Ecto neural progenitor cell (in vitro differentiated cells): ENCODE data around the gene MIGA2.

Experiments used
- DNase-seq: peaks from one replicate; pipeline ENCODE4 v3.0.0-alpha.2; 2018; ENCODE audit warnings: low spot score

The MIGA2 gene

DNA sequence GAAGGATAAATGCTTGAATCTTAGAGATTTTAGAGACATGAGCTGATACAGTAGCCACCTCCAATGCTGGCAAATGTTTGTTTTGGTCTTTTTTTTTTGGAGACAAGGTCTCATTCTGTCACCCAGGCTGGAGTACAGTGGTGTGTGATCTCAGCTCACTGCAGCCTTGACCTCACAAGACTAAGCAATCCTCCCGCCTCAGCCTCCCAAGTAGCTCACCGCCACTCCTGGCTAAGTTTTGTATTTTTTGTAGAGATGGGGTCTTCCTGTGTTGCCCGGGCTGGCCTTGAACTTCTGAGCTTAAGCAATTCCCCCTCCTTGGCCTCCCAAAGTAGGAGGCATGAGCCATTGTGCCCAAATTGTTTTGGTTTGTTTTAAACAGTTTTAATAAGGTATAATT lies 37.7 kb downstream of the MIGA2 start:
- DNase-seq = no peak

GRCh38 chr9:129075996-129076639 lies 39.7 kb downstream of the MIGA2 start:
- no peak for DNase-seq

- no peak for DNase-seq
Measured at GRCh38 chr9:129076640-129077037, 40.2 kb downstream of the MIGA2 start.

DNA sequence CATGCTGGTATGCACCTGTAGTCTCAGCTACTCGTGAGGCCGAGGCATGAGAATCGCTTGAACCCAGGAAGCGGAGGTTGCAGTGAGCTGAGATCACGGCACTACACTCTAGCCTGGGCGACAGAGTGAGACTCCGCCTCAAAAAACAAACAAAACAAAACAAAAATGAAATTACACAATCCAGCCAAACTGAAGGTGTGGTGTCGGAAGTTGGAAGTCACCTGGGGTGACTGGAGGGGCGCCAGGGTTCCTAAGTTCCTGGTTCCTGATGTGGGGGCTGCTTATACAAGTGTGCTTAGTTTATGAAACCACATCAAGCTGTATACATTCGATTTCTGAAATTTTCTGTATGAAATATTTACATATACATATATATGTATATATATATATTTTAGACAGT lies 40.8 kb downstream of the MIGA2 start:
- DNase-seq = no peak

- no peak for DNase-seq
Measured at GRCh38 chr9:129078691-129079503, 42.5 kb downstream of the MIGA2 start.

DNA sequence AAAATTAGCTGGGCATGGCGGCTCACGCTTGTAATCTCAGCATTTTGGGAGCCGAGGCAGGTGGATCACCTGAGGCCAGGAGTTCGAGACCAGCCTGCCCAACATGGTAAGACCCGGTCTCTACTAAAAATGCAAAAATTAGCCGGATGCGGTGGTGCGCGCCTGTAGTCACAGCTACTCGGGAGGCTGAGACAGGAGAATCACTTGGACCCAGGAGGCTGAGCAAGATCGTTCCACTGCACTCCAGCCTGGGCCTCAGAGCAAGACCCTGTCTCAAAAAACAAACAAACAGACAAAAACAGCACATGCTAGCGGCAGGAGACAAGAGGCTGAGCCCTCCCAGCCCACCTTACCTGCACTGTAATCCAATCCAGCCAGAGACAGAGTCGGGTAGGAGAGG lies 43.4 kb downstream of the MIGA2 start:
- no peak for DNase-seq

DNA sequence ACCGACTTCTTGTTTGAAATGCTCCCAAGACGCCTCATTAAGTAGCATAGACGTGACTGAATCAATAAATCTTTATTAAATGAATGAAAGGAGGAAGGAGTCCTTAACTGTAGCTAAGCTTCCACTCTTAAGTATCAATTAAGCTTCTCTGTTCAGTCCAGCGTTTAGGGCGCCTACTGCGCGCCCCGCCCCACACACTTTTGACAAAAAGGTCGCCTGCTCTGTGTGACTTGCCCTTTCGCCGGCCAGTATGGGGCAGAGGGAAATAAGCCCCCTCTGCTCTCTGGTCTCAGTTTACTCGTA lies 43.8 kb downstream of the MIGA2 start:
- no peak for DNase-seq

DNA sequence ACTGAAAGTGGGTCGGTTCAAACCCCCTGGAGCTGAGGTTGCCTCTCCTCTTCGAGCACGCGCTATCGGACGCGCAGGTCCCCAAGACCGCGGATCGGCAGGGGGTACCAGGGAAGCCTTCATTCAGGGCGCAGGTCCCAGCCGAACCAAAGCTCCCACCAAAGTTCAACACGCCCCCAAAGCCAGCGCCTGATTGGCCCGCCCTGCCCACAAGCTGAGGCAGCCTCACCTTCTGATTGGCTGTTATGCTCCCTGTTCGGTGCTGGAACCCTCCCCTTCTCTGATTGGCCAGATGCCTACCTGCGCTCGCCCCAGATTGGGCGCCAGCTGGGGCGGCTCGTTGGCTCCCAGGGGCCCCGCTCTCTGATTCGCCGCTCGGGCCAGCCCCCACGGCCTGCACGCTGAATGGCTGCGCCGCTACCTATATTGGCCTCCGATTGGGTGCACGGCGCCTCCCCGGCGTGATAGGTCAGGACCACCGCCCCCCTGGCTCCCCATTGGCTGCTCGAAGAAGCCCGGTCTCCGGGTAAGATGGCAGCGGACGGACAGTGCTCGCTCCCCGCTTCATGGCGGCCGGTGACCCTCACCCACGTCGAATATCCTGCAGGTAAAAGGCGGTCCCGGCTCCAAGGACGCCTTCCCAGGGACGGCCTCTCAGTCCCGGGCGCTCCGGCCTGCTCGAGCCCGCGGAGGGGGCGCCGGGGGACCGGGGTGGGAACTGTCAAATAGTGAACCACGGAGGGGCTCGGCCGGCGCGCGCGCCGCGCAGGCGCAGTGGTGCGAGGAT lies 44.4 kb downstream of the MIGA2 start, which contains the start of gene DOLPP1:
TSS of gene DOLPP1 (plus strand) at position 511 of the 787 bp plus-strand sequence. CDS start at position 532, 21 bp downstream.
- DNase-seq = peak; percentile 99

DNA sequence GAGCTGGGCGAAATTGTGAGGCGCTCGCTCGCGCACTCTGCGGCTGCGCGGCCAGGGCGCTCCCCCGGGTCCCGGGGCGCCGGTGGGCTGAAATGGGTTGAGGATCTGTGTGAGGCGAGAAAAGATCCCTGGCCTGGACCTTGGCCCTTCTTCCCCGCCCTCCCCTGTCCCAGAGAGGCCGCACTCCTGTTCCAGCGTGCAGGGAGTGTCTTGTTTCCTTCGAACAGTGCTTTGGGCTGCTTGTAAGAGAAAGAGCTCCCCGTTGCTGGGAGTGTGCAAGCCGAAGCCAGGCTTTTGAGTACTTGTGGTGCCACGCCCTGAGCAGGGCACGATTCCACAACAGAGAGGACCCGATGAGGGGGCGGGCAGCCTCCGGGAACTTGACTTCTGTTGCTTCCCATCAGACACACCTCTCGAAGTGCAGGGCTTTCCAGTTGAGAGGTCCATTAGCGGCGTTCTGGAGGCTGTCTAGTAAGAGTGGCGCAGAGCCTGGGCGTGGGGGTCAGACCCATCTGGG lies 45.0 kb downstream of the MIGA2 start:
- no peak for DNase-seq

- no peak for DNase-seq
Measured at GRCh38 chr9:129084087-129084486, 47.7 kb downstream of the MIGA2 start.

DNA sequence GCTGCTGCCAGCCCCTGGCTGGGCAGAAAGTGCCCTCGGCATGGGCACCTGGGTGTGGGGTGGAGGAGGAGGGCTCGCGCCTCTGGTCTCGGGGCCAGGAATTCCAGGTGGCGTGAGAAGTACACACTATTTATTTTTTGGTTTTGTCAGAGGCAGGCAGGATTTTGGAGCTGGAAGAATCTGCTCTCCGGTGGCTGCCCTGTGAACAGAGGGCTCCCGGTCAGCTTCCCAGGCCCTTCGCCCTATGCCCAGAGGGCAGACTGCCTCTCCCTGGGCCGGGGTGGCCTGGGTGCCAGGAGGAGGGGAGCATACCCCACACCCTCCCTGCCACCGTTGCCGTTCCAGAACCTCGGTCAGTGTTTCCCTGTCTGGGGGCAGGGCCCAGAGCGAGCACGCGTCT lies 52.8 kb downstream of the MIGA2 start:
- no peak for DNase-seq

DNA sequence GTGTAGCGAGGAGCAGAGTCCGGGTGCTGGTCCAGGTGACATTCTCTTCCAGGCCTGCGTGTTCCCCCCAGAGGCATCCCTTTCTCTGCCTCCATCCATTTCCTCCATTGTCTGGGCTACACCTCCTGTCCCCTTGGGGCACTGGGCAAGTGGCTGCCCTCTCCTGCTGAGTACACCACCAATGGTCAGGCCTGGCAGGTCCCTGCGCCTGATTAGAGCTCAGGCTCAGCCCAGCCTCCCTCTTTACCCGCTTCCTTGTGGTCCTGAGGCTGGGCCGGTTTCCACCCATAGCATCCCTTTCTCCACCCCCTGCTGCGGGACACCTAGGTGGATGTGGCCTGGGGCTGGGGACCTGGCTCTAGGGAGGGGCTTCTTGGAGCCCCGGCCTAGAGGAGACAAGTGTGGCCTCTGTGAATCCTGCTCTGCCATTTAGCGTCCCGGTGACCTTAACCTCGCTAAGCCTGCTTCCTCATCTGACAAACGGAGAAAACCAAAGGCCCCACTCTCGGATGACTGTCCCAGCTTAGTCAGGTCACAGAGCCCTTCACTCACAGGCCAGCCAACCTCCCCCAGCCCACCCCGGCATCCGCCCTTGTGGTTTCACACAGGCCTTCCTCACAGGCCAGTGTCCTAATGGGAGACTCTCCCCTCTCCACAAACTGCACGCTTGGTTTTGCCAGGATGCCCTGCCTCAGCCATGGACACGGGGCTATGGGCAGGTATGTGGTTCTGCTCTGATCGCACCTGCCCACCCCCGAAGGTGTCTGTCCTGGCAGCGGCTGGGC lies 57.4 kb downstream of the MIGA2 start:
- DNase-seq = no peak

- DNase-seq = no peak
Measured at GRCh38 chr9:129094387-129095169, 58.2 kb downstream of the MIGA2 start.

GRCh38 chr9:129095170-129095667 lies 58.8 kb downstream of the MIGA2 start:
- no peak for DNase-seq

- DNase-seq = no peak
Measured at GRCh38 chr9:129095908-129096307, 59.5 kb downstream of the MIGA2 start.

DNA sequence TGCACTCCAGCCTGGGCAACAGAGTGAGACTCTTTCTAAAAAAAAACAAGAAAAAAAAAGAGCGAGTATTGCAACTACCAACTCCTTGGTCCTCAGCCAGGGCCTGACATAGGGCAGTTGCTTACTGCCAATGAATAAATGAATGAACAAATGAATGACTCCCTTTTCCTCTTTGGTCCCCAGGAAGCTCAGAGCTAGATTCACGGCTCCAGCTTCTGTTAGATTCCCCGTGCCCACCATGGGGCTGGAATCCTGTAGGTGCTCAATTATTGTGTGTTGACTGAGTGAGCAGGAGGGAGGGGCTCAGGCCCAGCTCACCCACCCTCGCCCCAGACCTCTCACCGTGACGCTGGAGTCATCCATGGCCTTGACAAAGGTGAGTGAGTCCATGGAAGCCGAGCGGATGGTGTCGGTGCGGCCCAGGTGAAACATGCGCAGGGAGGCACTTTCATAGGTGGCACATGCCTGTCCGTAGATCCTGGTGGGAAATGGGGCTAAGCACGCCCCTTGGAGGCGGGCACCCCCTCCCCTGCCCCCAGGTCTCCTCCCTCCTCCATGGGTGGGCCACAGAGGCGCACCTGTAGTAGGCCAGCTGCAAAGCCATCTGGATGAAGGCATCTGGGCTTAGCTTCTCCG lies 61.4 kb downstream of the MIGA2 start:
- no peak for DNase-seq

GRCh38 chr9:129098328-129098727 lies 61.9 kb downstream of the MIGA2 start:
- no peak for DNase-seq

DNA sequence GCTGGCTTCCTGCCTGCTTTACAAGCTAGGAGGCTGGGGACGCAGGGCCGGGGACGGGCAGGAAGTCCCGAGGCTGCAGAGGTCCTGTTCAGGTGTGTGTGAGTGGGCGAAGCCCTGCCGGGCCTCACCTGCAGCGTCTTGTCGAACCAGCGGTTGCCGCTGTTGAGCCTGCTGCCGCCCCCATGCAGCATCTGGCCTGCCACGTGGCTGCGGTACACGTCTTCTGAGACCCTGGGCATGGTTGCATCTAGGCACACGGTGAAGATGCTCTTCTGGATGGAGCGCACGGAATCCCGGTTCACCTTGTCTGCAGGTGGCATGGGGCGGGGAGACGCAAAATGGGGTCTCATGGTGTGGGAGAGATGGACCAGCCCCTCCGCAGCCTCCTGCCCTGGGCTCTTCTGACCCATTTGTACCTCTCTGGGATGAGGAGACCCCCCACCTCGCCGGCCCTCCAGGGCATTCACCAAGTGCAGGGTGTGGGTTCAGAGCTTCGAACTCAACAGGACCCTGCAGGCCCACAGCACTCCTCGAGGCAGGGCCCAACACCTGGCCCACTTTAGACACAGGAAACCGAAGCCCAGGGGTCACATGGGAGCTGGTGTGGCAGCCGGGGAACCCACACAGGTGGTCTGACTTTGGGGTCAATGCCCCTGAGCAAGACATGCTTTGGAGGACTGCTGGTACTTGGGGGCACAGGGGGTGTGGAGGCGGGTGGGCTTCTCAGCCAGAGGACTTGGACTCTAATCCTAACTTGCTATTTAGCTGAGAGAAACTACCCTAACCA lies 64.2 kb downstream of the MIGA2 start:
- no peak for DNase-seq

GRCh38 chr9:129101279-129101678 lies 64.9 kb downstream of the MIGA2 start:
- no peak for DNase-seq

GRCh38 chr9:129102095-129102525 lies 65.7 kb downstream of the MIGA2 start:
- DNase-seq = no peak
